ENCODE data around the gene ZFP36L2. TPM values are rescaled to one million over a fixed set of nuclear protein-coding genes. Genes with fewer than 3 reads are reported as not detected.

ZFP36L2 gene
- polyA plus RNA-seq, 1 experiment, result 16.0 TPM

DNA sequence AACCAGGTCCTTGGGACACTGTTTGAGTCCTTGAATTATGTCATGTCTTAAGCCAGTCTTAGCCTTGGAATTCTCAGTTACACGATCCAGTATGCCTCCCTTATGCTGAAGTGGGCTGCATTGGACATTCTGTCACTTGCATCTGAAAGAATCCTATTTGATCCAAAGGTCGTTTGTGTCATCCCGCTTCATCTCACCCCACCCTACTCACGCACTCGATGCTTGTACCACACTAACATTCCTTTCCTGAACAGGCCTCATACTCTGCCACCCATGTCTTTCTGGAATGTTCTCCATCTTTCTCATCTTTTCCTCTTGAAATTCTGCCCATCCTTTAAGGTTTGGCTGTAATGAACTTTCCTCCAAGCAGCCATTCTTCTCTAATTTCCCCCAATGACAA is 27.9 kb upstream of the ZFP36L2 start:
- DNase-seq (ENCODE audit: low read depth, low spot score), result no peak
- no peak overlapping the region for H3K27ac ChIP-seq (ENCODE audit: low read depth, low read length)
- H3K9me3 ChIP-seq (ENCODE audit: control insufficient read depth, insufficient read depth, low read length), result no peaks in the 10 kb centered on the region
- ChIA-PET POLR2A (no interaction called here), CTCF (no interaction called here)
- H3K27me3 ChIP-seq (ENCODE audit: control insufficient read depth, insufficient read depth, low read length), result no peaks in the 10 kb centered on the region
- no peak overlapping the region for H3K4me3 ChIP-seq (ENCODE audit: low read depth, low read length)
- TF ChIP-seq, protein P1, sequence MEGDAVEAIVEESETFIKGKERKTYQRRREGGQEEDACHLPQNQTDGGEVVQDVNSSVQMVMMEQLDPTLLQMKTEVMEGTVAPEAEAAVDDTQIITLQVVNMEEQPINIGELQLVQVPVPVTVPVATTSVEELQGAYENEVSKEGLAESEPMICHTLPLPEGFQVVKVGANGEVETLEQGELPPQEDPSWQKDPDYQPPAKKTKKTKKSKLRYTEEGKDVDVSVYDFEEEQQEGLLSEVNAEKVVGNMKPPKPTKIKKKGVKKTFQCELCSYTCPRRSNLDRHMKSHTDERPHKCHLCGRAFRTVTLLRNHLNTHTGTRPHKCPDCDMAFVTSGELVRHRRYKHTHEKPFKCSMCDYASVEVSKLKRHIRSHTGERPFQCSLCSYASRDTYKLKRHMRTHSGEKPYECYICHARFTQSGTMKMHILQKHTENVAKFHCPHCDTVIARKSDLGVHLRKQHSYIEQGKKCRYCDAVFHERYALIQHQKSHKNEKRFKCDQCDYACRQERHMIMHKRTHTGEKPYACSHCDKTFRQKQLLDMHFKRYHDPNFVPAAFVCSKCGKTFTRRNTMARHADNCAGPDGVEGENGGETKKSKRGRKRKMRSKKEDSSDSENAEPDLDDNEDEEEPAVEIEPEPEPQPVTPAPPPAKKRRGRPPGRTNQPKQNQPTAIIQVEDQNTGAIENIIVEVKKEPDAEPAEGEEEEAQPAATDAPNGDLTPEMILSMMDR (IDR thresholded peaks at IDR 0.05; ENCODE audit: low read depth, low read length), result no peak

GRCh38 chr2:43251171-43251731 is 24.8 kb upstream of the ZFP36L2 start:
- no peaks in the 10 kb centered on the region for H3K9me3 ChIP-seq (ENCODE audit: control insufficient read depth, insufficient read depth, low read length)
- no peaks in the 10 kb centered on the region for H3K27me3 ChIP-seq (ENCODE audit: control insufficient read depth, insufficient read depth, low read length)
- ChIA-PET POLR2A (interaction anchor here (1.0 kb wide), 1 partner anchor 24 kb away, joined by 3 read pairs; no protein-coding TSS in a partner anchor), CTCF (interaction anchor here (1.2 to 2.5 kb wide), 2 partner anchors 18 to 233 kb away, joined by 3 to 16 read pairs; no protein-coding TSS in a partner anchor)
- peak overlapping the region; percentile 88 for H3K27ac ChIP-seq (ENCODE audit: low read depth, low read length)
- TF ChIP-seq, protein P1 (IDR thresholded peaks at IDR 0.05; ENCODE audit: low read depth, low read length), result no peak
- H3K4me3 ChIP-seq (ENCODE audit: low read depth, low read length), result no peak overlapping the region
- DNase-seq (ENCODE audit: low read depth, low spot score), result peak; percentile 62

DNA sequence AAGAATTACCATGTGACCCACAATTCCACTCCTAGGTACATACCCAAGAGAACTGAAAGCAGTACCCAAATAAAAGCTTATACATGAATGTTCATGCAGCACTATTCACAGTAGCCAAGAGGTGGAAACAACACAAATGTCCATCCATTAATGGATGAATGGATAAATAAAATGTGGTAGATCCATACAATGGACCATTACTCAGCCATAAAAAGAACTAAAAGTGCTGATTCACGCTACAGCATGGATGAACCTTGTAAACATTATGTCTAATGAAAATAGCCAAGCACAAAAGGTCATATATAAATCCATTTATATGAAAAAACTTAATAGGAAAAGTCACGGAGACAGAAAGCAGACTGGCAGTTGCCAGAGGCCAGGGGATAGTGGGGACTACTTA is 23.6 kb upstream of the ZFP36L2 start:
- DNase-seq (ENCODE audit: low read depth, low spot score), result no peak
- POLR2A ChIA-PET, result no interaction called here
- Histone ChIP-seq H3K9me3 (ENCODE audit: control insufficient read depth, insufficient read depth, low read length) (no peaks in the 10 kb centered on the region), H3K27me3 (ENCODE audit: control insufficient read depth, insufficient read depth, low read length) (no peaks in the 10 kb centered on the region), H3K4me3 (ENCODE audit: low read depth, low read length) (no peak overlapping the region), H3K27ac (ENCODE audit: low read depth, low read length) (no peak overlapping the region)
- TF ChIP-seq, protein P1 (IDR thresholded peaks at IDR 0.05; ENCODE audit: low read depth, low read length), result no peak
- CTCF ChIA-PET, result interaction anchor here (1.2 to 1.8 kb wide), 2 partner anchors 16 to 21 kb away, joined by 3 to 5 read pairs; no protein-coding TSS in a partner anchor

DNA sequence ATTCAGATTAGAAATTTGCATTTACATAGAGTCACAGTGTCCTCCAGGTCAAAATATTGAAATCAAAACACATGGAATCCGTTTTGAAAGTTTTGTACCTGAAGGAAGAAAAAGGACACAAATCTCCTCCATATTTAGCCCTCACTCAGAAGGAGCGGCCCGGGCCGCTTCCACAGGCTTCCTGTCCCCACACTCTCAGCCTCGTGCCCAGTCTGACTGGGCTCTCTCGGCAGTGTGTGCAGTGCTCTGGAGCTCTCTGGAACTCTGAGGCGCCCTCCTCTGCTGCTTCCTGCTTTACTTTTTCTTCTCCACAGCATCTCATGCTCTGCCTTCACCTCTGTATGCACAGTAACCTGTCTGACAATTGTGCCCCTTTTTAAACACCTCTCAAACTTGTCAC is 22.2 kb upstream of the ZFP36L2 start:
- ChIA-PET POLR2A (no interaction called here), CTCF (interaction anchor here (1.8 kb wide), 1 partner anchor 19 kb away, joined by 5 read pairs; no protein-coding TSS in a partner anchor)
- DNase-seq (ENCODE audit: low read depth, low spot score), result no peak
- no peaks in the 10 kb centered on the region for H3K9me3 ChIP-seq (ENCODE audit: control insufficient read depth, insufficient read depth, low read length)
- no peak overlapping the region for H3K27ac ChIP-seq (ENCODE audit: low read depth, low read length)
- H3K4me3 ChIP-seq (ENCODE audit: low read depth, low read length), result no peak overlapping the region
- TF ChIP-seq, protein P1 (IDR thresholded peaks at IDR 0.05; ENCODE audit: low read depth, low read length), result no peak
- no peaks in the 10 kb centered on the region for H3K27me3 ChIP-seq (ENCODE audit: control insufficient read depth, insufficient read depth, low read length)

DNA sequence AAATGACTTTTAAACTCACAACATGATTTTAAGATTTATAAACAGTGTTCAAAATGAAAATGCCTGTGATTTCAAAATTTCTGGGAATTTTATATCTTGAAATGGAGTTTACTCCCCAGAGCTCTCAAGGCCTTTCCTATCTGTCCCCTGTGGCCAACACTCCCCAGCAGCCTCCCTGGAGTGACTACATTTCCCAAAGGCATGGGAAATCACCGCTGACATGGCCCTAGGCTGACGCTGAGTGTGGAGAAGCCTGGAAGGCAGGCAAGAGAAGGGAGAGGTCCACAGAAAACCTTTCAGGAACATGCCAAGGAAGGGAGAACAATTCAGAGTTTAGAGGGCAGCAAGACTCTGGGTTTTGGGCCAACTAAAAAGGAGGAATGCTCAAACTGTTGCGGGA is 20.2 kb upstream of the ZFP36L2 start:
- CTCF ChIA-PET, result interaction anchor here (2.2 kb wide), 1 partner anchor 17 kb away, joined by 6 read pairs; no protein-coding TSS in a partner anchor
- POLR2A ChIA-PET, result interaction anchor here (1.0 kb wide), 1 partner anchor 20 kb away, joined by 6 read pairs; the partner anchor contains the start of gene ZFP36L2
- H3K4me3 ChIP-seq (ENCODE audit: low read depth, low read length), result no peak overlapping the region

More for the DNA sequence above, 20.2 kb upstream of the ZFP36L2 start:
- DNase-seq (ENCODE audit: low read depth, low spot score), result no peak
- TF ChIP-seq, protein P1 (IDR thresholded peaks at IDR 0.05; ENCODE audit: low read depth, low read length), result no peak
- Histone ChIP-seq H3K27ac (ENCODE audit: low read depth, low read length) (no peak overlapping the region), H3K9me3 (ENCODE audit: control insufficient read depth, insufficient read depth, low read length) (no peaks in the 10 kb centered on the region), H3K27me3 (ENCODE audit: control insufficient read depth, insufficient read depth, low read length) (no peaks in the 10 kb centered on the region)
